Activated CD4-positive, alpha-beta T cell treated with anti-CD3 and anti-CD28 coated beads for 36 hours (primary cell): ENCODE data around the gene TMEM123. TPM values are rescaled to one million over a fixed set of nuclear protein-coding genes. Genes with fewer than 3 reads are reported as not detected.

Source experiments
- ATAC-seq: fragments of 200-7000 bp; cut with Tn5 transposase; one replicate; pipeline ENCODE4 v1.10.0; 2021; ENCODE audit warnings: mild to moderate bottlenecking, moderate library complexity
- CTCF ChIA-PET: fragments of 350-600 bp; sonication (Branson Sonifier 250); formaldehyde crosslinking; loops from one replicate; lab custom pipeline; 2021; ENCODE audit warnings: antibody characterized with exemption; lab: Charles Lee
- POLR2A ChIA-PET: fragments of 350-600 bp; sonication (Branson Sonifier 250); formaldehyde crosslinking; loops from one replicate; lab custom pipeline; 2021; ENCODE audit warnings: antibody characterized with exemption, inconsistent platforms; lab: Charles Lee
- DNase-seq: peaks from one replicate; pipeline ENCODE4 v3.0.0-alpha.2; 2020
- H3K27ac Mint-ChIP-seq: one replicate; pipeline ENCODE4 v1.8.0; 2021; ENCODE audit warnings: mixed read lengths
- H3K27me3 Mint-ChIP-seq: one replicate; pipeline ENCODE4 v1.8.0; 2021; ENCODE audit warnings: mixed read lengths
- H3K36me3 Mint-ChIP-seq: one replicate; pipeline ENCODE4 v1.8.0; 2021; ENCODE audit warnings: low read depth, mixed read lengths
- H3K4me1 Mint-ChIP-seq: one replicate; pipeline ENCODE4 v1.8.0; 2021; ENCODE audit warnings: mixed read lengths
- H3K4me3 Mint-ChIP-seq: one replicate; pipeline ENCODE4 v1.8.0; 2021; ENCODE audit warnings: mild to moderate bottlenecking, moderate library complexity, mixed read lengths
- H3K9me3 Mint-ChIP-seq: one replicate; pipeline ENCODE4 v1.8.0; 2021; ENCODE audit warnings: low read depth, mixed read lengths
- intact Hi-C, 2 experiments: fragments of 100-400 bp; cut with DNase I in 1 of 2; cut with micrococcal nuclease in 1 of 2; formaldehyde crosslinking; loops; one replicate each; pipeline versions ENCODE4 v1.14.2 to v1.15.1; 2022 to 2024; cut with DNase I, micrococcal nuclease
- total RNA-seq, 2 experiments: library from RNA; stranded (reverse); gene quantifications; one replicate each; pipeline ENCODE4 v1.2.3, GENCODE V29; 2021

TMEM123 gene
- total RNA-seq, 2 experiments from 2014 or later = 179 to 392 TPM

- DNase-seq = peak; percentile 98
Measured at GRCh38 chr11:102346748-102347461, 105.7 kb downstream of the TMEM123 start, which contains the start of gene BIRC2. BIRC2 (plus strand) TSS chr11:102347214; CDS start chr11:102349855, 2,641 bp downstream.

GRCh38 chr11:102346456-102346747, 106.2 kb downstream of the TMEM123 start:
- ATAC-seq (no peak), DNase-seq (no peak)
- peaks cover 39% of the 10 kb centered on the region for H3K4me1 Mint-ChIP-seq
- POLR2A ChIA-PET = interaction anchor here (0.5 kb wide), 1 partner anchor 343 kb away, joined by 5 read pairs; no protein-coding TSS in a partner anchor
- H3K27ac Mint-ChIP-seq = peak overlapping the region; percentile 99
- peaks cover 23% of the 10 kb centered on the region for H3K36me3 Mint-ChIP-seq
- no peaks in the 10 kb centered on the region for H3K9me3 Mint-ChIP-seq
- intact Hi-C loops = loop anchor here (1.0 to 5.0 kb wide), 5 partner anchors 39 to 432 kb away; partner anchors contain the start of genes CEP126 (in 1 of the 2) and TMEM123 (in 1 of the 2)
- CTCF ChIA-PET = interaction anchor here (0.8 to 3.1 kb wide), 3 partner anchors 11 to 172 kb away, joined by 3 to 11 read pairs (median 3); no protein-coding TSS in a partner anchor
- no peaks in the 10 kb centered on the region for H3K27me3 Mint-ChIP-seq
- peak overlapping the region; percentile 94 for H3K4me3 Mint-ChIP-seq

More at GRCh38 chr11:102346748-102347461, 105.7 kb downstream of the TMEM123 start, which contains the start of gene BIRC2:
- peaks cover 28% of the 10 kb centered on the region for H3K36me3 Mint-ChIP-seq
- intact Hi-C loops = loop anchor here (1.0 to 5.0 kb wide), 9 partner anchors 30 to 432 kb away; partner anchors contain the start of genes BIRC3 (in 2 of the 2), TMEM123 (in 2 of the 2) and CEP126 (in 1 of the 2)
- H3K27me3 Mint-ChIP-seq = no peaks in the 10 kb centered on the region
- H3K9me3 Mint-ChIP-seq = no peaks in the 10 kb centered on the region
- ATAC-seq = peak; percentile 89
- peaks cover 40% of the 10 kb centered on the region for H3K4me1 Mint-ChIP-seq
- CTCF ChIA-PET = interaction anchor here (0.6 to 4.5 kb wide), 5 partner anchors 11 to 170 kb away, joined by 3 to 34 read pairs (median 3); no protein-coding TSS in a partner anchor
- H3K27ac Mint-ChIP-seq = peak within 1 kb of the TSS; percentile 99
- H3K4me3 Mint-ChIP-seq = peak within 1 kb of the TSS; percentile 94
- POLR2A ChIA-PET = no interaction called here

Other genes starting within 250 kb of the TMEM123 start
- 100 to 1,000 TPM in 1 of 2 experiments, 10 to 100 TPM in 1; 99.2 to 109 TPM for gene BIRC3, start 135.3 kb downstream of the TMEM123 start, total RNA-seq
- gene BIRC2, start 105.6 kb downstream of the TMEM123 start, total RNA-seq = 10 to 100 TPM; 33.0 to 48.8 TPM
- not detected for gene MMP7, start 78.0 kb upstream of the TMEM123 start, total RNA-seq
- gene MMP20, start 172.6 kb upstream of the TMEM123 start, total RNA-seq = not detected